Kidney capillary endothelial cell (primary cell): ENCODE data around the gene SLC26A9.

ENCODE experiments used
- DNase-seq: peaks from one replicate; pipeline ENCODE4 v3.0.0-alpha.2; 2018; ENCODE audit warnings: low spot score

Gene SLC26A9

DNA sequence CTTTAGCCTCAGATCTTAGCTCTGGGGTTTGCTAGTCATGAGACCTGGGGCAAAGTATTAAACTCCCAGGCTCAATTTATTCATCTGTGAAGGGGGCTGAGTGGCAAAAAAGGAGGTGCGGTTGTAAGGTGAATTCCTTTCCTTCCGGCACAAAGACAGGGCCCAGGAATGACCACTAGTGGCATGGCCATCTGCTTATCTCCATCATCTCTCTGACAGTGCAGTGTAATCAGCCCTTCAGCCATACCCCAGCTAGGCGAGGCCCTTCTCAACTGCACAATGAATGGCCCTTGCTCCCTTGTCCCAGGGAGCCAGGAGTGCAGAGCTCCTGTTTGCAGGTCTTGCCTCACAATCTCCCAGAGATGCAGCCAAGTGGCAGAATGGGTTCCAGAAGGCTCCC, 5.6 kb upstream of the SLC26A9 start:
- DNase-seq: no peak

DNA sequence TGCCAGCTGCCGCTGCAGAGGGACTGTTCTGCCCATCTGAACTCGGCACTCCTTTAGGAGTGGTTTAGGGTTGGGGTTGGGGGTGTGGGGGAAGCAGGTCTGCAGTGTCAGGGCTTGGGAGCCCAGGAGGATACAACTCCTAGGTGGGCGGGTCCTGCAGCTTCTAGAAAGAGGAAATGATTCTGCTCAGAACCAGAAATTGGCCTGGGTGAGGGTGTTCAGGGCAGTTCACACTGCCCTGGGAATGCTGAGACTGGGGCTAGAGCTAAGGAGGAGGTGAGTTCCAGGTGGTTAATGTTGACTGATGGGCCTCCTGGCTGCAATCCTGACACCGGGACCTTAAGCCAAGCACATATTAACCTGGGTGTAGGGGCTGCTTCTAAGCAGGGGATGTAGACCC, 4.8 kb upstream of the SLC26A9 start:
- DNase-seq: no peak

DNA sequence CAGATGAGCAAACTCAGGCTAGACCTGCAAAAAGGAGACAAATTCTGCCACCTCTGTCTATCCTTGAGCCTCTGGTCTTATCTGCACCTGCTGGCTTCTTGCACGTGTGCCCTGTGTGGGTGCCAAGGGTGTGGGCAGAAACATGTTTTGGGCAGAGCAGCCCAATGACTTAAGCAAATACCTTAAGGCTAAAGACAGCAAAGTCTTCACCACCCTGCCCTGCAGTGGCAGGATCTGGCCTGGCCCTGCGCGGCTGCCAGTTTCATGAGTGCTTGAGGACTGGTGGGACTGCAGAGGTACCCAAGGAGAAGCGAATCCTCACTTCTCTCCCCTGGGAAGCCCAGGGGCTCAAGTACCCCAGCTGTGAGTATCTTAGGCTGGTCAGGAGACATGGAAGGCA, 3.8 kb upstream of the SLC26A9 start:
- DNase-seq: no peak

DNA sequence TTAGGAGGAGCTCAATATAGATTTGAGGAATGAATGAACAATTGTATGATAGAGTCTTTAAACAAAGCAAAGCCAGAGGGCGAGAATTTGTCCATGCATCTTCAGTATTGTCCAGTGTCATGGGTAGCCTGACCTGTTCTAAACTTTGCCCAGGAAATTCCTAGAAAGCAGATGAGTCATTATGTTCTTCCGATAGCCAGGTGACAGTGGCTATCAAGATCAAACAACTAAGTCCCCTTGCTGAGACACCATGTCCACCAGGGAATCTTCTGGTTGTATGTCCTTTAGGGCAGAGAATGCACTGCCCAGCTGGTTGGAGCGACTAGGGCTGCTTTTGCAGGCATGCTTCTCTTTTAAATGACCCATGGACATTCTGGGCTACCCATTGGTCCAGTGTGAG, 1.8 kb upstream of the SLC26A9 start:
- DNase-seq: no peak

DNA sequence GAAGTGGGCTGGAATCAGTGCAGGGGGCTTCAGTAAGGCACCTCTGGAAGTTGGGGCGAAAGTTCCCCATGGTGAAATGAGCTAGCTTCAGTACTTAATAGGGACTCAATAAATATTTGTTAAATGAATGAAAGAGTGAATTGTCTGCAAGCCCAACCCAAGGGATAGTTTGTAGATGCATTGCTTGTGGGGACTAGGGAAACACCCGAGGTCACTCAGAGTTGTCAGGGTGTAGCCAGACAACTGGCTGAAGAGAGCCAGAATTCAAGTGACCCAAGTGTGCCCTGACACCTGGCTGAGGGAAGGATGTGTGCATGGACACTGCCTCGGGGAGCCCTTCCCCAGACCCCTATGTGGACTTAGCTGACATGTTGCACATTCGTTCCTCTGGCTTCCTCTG, 1.3 kb upstream of the SLC26A9 start:
- DNase-seq: no peak

DNA sequence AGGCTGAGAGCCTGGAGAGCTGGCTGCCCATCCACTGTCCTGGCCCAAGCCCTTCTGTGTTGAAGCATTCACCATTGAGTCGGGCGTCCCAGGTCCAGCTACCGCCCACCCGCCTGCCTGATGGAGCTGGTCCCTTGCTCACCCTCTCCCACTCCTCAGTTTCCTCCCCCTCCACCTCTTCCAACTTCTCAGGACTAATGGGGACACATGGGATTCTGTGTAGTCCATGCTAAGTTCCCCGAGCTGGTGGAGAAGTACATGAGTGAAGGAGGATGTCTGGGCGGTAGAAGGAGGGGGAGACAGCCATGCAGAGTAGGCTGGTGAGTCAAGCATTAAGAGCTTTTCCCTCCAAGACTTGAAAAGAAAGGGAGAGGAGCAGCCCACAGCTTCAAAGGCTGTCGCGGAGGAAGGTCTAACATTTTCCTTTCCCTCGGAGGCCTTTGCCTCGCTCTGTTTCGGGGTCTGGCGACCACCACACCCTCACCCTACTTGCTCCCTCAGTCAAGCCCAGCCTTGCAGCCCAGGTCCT, 561 bp downstream of the SLC26A9 start:
- no peak for DNase-seq

DNA sequence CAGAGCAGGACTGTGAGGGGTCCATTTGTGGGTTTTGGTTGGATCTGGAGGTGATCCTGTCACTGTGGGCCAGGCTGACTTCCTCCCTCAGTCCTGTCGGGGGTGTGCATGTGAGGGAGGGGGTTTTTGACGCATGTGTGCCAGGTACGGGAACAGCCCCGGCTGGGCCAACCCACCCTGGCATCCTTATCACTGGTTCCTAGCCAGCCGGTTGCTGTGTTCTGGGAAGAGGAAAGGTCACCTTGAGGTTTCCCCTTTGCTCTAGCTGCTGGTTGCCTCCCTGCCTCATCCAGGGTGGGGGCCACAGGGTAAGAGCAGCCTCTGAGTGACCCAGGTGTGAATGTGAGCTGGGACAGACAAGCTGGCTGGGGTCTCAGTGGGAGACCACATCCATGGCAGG, 2.5 kb downstream of the SLC26A9 start:
- no peak for DNase-seq

DNA sequence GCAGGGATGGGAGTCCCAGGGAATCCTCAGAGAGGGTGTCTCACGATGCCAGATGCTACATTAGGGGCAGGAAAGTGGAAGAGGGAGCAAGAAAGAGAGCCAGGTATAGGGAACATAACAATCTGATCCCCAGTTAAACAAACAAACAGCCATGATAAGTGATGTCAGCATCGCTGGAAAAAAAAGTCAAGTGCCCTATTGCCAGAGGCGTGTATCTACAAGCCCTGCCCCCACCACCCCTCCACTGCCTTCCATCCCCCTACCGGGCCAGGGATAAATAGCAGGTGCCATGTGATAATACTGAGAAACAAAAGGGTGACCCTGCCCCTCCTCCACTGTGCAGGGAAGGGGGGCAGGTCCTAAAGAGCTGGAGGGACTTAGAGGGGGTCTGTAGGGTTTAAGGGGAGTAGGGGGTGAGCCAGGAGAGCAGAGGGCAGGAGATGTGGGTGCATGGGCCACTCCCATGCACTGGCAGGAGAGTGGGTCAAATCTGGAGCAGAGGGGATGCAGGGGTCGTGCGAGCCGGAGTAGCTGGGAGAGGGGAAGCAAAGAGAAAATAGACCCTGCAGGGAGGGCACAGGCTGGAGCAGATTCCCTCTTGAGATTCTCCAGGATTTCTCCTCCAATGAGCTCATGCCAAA, 3.4 kb downstream of the SLC26A9 start:
- no peak for DNase-seq

DNA sequence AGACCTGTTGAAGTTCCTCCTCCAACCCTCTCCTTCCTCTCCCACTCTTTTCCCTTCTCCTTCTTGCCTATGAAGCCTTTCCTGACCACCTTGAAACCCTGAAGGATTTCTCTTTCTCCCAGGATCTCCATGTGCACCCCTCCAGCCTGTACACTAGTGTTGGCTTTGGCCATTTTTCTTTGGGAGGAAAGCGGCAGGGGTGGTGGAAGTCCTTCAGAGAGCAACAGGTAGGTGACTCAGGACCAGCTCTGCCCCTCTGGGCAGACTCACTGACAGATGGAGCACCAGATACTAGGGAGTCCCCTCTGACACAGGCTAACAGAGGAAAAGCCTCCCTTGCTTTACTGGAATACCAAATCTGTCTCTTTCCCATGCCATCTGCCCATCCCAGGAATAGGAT, 4.6 kb downstream of the SLC26A9 start:
- DNase-seq: no peak

DNA sequence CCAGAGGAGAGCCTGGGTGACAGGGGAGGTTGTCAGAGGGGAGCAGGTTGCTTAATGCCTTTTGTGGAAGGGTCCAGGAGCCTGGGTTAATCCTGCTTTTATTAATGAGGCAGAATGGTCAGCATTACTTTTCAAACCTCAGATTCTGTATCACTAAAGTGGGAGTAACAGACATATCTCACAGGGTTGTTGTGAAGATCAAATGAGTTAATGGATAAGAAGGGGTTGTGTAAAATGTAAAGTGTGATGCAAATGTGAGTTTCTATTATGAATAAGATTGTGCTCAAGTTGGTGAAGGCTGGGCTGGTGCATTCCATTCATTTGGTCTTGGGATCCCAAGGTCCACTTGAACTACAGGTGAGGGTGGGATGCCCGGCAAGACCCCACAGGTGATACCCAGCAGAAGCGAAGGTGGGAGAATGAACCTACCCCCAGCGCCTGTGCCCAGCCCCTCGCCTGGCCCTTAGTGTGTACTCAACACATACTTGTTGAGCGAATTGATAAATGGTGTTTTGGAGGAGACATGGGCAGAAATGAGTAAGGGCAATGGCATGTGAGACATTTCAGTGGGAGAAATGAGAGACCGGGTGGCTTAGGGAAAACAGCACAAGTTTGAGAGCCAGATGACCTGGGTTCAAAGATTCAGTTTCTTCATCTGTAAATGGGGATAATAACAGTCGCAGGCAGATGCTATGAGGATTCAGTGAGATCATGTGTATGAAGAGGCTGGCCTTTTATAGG, 6.2 kb downstream of the SLC26A9 start:
- DNase-seq: peak; percentile 33

DNA sequence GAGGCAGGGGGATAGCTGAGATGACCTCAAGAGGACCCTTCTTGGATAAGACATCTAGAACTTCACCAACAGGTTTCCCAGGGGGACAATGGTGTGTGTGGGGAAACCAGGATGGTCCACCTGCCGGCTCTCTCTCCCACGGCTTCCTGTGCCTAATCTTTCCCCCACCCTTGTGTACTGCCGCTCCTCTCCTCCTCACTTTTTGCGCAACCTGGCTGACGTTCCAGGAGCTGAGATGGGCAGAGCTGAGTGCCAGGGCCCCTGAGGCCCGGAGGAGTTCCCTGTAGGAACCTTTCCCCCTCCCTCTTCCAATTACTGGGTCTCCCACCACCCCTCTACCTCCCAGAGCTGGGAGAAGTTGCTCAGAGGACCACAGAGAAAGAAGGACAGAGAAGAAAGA, 6.9 kb downstream of the SLC26A9 start:
- no peak for DNase-seq

DNA sequence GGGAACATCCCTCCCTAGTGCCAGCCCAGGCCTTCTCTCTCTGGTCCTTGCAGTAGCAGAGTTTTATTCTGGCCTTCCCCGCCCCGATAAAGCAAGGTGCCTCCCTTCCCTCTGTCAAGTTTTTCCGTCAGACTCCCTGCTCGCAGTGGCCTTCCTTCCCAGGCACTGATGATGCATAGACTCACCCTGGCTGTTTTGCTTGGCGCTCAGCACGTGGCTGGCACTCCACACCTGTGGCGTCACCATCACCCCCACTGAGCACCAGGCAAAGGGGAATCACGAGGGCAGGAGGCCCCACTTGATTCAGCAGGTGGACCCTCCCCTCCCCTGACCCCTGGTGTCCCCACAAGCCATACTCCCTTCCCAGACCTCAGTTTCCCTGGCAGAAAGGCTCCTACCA, 7.4 kb downstream of the SLC26A9 start:
- no peak for DNase-seq

DNA sequence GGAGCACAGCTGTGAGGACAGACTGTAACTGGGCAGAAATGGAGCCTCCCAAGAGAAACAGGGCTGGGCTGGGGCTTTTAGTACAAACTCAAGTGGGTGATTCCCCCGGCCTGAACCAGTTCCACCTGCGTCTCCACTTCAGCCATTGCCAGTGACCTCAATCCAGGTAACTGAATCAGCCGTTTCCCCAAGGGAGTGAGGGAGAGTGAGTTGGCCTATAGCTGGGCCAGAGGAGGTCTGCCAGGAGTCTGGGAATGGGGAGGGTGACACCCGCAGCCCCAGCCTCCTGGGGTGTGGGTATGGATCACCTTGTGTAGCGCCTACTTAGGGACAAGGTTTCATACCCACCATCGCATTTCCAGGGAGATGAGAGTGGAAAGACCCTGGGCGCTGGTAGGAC, 8.5 kb downstream of the SLC26A9 start:
- DNase-seq: no peak

DNA sequence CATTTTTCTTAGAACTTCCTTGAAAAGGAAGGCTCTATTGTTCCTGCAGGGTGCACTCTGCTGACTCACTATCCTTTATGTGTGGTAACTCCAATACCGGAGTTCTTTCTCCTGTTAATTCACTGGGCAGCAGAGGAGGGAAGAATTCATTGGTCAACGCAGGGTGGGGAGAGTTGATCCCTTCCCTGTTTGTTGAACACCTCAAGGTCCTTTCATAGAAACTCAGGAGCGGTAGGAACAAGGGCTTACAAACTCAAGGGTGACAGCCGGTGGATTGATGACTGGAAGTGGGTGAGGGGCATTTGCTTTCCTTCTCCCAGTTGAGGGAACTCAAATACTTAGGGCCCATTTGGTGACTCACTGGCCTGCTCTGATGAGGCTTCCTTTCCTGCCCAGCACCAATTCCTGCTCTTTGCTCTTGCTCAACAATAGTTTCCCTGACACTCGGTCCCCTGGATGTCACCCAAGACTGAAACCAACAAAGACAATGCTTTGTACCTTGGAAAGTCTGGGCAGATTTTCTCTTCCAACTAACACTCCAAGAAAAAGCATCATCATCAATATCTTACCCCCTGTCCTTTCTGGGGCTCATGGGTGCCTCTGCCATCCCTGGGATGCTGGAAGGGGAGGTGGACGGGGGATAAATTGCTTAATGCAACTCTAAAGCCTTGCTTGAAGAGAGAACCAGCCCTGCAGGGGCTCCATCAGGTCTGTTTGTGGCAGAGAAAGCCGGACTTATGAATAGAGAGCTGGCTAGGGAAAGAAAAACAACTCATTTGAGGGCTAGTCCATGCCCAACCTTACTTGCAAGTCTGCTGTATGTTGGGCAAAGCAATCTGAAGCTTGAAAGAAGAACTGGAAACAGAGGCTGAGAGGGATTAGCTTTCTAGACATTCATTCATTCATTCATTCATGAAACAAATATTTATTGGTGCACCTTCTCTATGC, 9.3 kb downstream of the SLC26A9 start:
- peak; percentile 90 for DNase-seq

DNA sequence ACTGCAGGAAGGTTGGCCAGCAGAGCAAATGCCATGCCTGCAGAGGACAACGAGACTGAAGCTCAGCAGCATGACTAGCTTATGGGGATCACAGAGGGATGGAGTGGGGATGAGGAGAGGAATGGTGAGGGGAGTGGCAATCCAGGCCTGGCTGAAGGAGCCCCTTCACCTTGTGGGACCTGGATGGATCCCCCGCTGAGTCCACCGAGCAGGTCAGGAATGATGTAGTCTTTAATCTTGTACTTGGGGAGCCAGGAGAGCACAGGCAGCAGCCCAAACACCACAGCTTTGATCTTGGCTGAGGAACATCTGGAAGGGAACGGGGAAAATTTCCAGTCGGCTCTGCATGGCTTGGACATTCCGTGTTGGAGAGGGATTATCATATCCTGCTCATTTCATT, 10.5 kb downstream of the SLC26A9 start:
- no peak for DNase-seq

DNA sequence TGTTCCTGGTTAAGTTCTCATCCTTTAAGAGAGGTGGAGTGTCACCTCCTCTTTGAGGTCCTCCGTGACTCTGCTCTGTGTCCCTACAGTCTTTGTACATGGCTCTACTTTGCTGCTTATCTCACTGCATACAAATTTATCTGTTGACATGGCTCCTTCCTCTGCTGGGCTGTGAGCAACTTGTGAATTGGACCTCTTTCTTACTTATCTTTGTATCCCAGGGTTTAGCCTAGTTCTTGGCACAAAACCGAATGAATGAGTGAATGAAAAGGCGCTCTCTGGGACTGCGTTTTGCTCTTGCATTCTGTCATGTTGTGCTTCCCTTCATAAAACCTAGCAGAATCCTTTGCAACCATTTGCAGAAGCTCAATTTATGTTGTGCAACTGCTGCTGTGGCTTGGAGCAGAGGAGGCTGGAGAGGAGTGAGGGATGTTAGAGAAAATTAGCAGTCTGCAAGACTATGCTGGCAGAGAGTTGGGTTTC, 12.4 kb downstream of the SLC26A9 start:
- DNase-seq: no peak

DNA sequence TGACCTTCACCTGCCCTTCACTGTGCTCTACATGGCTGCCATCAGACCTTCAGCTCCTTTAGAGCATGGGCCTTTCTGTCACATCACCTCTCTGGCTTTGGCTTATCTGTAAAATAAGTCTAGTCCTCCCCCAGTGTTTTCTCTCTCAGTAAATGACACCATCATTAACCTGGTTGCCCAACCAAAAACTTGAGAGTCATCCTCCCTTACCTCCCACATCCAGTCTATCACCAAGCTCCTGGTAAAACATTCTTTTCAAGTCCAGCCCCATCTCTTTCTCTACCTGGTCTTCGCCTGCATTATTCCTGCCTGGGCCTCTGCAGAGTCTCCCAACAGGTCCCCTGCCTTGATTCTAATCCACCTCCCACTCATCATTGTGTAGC, 13.1 kb downstream of the SLC26A9 start:
- no peak for DNase-seq

DNA sequence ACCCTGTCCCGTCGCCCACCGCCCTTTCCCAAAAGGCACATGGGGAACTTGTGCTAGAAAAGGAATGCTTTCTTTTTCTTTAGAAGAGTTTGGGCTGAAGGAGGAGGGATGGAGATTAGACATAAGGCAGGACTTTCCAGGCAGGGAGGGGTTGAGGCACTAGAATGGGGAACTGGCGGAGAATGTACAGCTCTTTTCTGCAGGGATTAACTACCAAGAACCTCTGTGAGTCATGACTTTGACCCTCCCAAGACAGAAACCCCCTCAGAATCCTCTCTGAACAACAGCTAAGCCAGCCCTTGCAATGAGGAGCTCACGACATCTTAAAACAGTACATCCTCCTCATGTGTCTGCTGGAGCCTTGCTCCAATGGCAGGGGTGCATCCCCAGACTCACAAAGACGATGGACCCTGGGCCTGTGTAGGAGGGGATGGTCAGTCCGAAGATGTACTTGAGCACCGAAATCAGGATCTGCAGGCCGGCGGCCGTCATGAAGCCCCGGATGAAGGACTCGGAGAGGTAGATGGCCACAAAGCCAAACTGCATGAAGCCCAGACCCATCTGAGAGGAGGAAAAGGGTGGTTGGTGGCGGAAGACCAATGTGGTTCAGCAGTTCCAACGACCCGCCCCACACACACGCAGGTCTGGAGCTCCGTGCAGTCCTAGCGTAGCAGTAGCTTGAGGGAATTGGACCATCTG, 13.6 kb downstream of the SLC26A9 start:
- DNase-seq: no peak

DNA sequence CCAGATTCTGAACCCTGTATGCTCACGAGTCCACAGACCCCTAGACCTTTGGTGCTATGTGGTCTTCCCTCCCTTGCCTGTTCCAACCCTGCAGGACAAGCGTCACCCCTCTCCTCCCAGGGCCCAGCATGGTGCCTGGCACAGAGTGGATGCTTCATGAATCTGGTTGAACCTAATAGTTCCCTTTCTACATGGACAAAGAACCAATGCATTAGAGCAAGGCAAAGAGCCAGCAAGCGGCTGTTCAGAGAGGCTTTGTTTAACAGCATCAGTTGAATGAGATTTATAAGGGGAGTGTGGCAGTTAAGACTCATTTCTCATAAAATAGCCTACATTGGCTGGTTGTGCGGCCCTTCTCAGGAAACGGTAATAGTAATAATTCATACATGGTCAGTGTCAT, 14.9 kb downstream of the SLC26A9 start:
- DNase-seq: no peak

DNA sequence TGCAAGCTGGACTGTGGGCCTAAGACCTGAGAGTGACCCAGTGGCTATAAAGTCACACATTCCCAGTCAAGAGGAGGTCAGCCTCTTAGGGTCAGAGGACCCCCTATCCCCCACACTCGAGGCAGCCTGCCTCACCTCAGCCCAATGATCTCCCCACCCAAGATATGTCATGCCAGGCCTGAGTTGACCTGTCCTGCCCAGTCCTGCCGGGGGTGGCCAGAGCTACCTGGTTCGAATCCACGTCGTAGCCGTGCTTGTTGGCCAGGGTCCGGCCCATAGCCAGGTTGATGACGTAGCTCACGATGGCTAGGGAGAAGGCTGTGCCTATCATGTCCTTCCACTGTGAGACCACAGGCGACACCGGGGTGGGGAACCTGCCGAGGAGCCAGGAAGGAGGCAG, 15.6 kb downstream of the SLC26A9 start:
- no peak for DNase-seq

DNA sequence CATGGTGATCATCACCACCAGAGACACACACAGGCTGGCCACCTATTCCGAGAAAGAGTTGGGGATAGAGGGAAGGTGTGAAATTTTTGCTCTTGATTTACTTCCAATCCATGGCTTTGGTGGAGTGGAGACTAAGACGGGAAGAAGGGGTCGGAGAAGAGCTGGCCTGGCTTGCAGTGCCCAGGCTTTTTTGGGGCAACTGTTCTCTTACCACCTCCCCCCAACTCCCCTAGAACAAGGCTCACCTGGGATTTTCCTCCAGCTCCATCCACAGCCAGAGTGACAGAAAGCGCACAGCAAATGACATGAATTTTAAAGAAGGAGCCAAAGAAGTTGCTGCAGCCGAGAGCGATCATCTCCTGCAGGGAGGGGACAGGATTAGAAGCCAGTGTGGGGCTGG, 16.0 kb downstream of the SLC26A9 start:
- no peak for DNase-seq

DNA sequence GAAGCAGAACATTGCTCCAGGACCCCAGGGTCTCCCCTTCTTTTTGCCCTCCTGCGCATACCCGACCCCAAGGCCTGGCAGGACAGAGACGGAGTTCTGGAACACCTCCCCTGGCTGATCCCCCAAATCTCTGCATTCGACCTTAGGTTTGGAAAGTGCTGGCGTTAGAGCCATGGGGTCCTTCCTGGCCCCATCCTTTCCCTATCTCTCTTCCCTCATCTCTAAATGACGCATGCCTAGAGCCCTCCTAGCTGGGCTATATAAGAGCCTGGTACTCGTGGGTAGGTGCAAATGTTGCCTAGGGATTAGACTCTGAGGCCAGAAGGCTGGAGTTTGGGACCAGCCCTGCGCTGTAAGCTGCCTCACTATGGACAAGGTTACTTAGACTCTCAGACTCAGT, 16.6 kb downstream of the SLC26A9 start:
- no peak for DNase-seq
